GM19351 (cell line): ENCODE results near the gene C3orf33.

Experiments
- ATAC-seq: cut with Tn5 transposase; IDR thresholded peaks from one replicate; pipeline ENCODE4 v1.9.1; 2021; ENCODE audit warnings: mild to moderate bottlenecking, moderate library complexity; ENCODE audit not compliant: unreplicated experiment

The C3orf33 gene

DNA sequence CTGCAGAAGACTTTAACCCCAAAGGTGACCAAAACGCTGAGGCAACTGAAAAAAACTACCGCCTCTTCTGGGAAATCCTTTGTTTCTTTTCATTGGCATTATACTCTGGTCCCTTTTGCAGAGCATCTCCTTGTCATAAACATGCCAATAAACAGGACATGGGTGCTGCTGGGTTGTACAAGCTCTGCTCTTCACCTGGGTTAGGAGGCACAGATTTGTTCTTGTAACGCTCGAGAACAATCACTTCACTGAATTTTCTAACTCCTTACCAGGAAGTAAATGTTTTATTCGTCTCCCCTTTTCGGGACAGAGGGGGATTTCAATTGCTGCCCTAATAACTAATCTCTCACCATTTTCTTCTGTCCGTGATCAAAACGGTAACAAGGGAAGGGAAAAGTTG, 62.5 kb downstream of the C3orf33 start:
- ATAC-seq = no peak

DNA sequence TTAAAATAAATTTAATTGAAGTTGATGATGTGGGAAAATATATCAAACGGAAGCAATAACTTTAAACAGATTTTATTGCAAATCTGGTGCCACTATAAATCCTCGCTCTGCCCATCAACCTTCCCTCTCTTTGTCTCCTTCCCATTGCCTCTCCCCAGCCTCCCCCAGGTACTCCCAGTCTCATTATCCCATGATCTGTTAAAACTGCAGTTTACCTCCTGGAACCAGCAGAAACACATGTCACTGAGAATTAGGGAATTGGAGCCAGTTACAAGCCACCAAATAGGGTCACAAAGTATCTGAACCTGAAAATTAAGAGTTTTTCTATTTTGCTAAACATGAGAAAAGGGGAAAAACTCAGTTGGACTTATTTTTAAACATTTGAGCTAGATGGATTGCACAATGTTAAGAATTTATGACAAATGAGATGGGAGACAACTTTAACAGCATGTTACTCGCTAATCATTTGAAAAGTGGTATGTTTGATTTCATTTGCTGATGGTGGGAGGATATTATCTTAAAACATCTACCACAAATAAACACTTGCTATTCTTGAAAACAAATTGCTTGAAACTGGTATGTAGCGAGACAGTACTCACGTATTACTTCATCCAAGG, 63.6 kb downstream of the C3orf33 start:
- ATAC-seq = no peak

DNA sequence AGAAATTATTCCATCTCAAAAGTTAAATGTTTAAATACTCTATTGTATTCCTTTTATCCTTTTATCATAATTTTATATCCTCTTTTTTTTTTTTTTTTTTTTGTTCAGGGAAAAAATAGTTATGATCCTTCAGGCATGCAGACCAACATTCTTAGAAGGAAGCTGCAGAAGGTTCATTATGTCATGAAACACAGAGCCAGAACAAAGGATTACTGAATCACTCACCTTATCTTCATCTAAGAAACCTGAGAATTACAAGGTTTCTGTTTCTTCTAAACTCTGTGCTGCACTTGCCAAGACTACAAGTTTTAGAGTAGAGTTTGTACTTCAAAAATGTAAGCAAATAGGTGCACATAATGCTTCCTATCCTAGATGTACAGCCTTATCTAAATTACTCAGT, 64.5 kb downstream of the C3orf33 start:
- ATAC-seq = no peak

DNA sequence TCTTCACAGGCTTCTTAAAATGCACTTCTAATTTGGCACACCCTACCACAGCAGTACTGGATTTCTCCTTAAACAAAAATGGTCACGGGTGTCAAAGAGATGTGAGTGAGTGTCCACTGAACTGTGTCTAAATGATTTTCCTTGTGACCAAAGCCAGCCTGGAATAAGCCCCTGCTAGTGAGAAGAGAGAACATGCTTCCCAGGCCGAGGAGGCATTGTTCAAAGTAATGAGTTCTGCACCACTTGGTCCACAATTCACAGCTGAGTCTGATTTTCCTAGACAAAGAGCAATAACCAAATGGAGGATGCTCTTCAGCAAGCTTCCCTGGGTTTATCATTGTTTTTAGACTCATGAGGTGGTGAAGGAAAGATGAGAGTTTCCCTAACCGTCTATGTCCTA, 65.0 kb downstream of the C3orf33 start:
- ATAC-seq = no peak

DNA sequence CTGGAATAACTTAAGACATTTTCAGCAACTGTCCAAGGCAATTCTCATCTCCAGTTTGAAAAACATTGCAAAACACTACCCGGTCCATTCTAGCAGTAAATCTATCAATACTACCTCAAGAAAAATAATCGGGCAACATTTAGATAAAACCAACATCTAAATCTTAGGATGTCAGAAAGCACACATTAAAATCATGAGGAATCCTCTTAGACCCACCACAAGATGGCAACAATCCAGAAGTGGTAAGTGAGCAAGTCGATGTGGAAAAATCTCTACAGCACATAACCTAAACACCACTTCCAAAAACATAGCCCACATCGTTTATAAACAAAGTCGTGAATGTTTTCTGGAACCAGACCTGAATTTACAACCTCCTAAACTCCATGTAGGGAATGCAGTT, 66.9 kb downstream of the C3orf33 start:
- ATAC-seq = no peak

DNA sequence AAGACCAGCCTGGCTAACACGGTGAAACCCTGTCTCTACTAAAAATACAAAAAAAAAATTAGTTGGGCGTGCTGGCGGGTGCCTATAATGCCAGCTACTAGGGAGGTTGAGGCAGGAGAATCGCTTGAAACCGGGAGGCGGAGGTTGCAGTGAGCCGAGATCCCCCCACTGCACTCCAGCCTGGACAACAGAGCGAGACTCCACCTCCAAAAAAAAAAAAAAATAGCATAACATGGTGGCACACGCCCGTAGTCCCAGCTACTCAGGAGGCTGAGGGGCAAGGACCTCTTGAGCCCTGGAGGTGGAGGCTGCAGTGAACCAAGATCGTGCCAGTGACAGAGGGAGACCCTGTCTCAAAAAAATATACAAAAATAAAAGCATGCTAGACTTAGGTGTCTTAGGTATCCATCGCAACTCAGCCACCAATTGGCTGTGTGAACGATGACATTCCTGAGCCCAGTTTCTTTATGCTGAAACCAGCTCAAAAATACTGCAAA, 67.5 kb downstream of the C3orf33 start:
- ATAC-seq = no peak

DNA sequence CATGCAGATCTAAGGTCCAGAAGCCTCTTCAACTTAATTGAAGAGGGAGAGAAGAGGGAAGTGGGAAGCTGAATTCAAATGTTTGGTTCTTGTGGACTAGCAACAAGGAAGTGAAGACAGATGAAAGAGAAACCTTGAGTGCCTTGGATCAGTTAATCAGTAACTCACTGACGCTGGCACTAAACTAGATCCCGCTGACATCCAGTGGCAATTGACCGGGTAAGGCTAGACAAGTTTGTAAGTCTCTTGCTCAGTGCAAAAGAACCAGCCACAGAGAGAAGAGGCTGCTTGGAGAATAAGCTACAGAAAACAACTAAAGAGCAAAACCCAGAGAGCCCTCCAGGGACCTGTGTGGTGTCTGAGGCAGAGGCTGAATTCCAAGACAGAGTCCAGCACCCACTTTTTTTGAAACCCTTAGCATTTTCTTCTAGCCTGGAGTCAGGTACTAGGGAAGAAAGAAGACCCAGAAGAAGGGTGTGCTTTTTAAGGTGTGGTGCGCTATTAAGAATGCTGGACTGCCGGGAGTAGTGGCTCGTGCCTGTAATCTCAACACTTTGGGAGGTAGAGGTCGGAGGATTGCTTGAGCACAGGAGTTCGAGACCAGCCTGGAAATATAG, 68.1 kb downstream of the C3orf33 start:
- ATAC-seq = peak; percentile 77

DNA sequence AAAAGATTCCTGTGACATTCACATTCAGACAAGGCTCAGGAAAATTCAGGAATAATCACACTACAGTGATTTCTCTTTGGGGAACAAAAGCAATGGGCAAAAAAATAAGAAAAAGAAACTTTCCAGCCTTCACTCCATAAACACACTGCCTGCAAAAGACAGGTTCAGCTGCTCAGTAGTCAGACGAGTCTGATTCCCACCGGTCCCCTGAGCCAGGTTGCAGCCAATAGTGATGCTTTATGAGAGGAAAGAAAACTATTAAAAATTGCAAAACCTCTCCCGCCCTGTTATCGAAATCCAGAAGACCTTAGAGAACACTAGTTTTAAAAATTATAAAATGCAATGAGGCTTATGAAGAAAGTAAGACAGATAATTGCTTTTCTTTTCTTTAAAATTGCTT, 69.7 kb downstream of the C3orf33 start:
- no peak for ATAC-seq

DNA sequence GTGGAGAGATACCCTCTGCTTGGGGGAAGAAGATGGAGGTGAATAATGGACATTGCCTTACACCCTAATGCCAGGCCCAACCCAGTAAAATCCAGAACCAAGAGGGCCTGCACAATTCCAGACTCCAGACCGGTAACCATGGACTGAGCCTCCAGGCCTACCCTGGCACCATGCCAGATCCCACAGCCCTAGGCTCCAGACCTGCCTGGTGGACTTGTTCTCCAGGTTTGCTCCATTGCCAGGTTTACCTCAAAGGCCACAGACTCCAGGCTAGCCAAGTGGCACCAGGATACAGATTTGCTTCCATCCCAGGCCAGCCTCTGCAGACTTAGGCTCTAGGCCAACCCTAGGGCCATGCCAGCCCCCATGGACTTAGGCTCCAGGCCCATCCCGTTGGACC, 75.2 kb downstream of the C3orf33 start:
- ATAC-seq = no peak

DNA sequence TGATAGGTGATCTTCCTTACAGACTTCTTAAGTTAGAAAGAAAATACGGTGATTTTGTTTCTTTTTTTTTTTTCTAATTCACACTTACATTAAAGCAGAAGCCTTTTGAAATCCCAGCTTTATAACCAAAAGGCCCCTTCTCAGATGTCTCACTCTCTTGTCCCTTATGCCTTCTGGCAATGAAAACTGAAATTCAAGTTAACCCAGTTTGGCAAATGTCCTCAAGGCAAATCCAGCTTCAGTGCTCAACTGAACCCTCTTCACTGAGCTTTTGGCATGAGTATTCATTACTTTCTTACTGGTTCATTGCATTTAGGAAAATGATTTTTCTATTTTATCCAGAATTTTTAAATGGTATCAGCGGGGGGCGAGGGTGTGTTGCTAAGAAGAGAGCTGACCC, 78.2 kb downstream of the C3orf33 start:
- no peak for ATAC-seq

DNA sequence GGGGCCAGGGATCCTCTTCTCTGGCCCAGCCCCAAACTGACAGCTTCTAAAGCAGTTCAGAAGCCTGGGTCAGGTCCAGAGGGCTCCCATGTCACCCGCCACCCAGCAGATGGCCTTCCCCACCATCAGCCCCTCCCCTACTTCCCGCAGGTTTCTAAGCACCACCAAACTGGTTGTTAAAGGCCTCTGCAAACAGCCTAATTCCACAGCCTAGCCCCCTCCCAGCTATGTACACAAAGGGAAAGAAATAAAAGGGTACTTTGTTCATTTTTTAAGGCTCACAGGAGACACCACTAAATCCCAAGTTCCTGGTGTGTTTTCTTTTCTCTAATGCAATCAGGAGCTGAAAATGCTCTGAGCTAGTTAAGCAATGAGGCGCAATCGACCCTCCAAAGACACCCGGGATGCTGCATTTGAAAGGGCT, 91.8 kb downstream of the C3orf33 start:
- no peak for ATAC-seq
